Psoas muscle (tissue), 8 donors: ENCODE measurements around the gene RNF111. TPM values are rescaled to one million over a fixed set of nuclear protein-coding genes. Genes with fewer than 3 reads are reported as not detected.

Source experiments
- ATAC-seq, 4 donors: fragments of 200-7000 bp; cut with Tn5 transposase; one replicate each; pipeline ENCODE4 v1.9.1; 2020; ENCODE audit warnings: moderate library complexity in 3 of 4, mild to moderate bottlenecking in 2 of 4
- DNase-seq, 2 donors: peaks; one replicate each; pipeline ENCODE4 v3.0.0-alpha.2; 2020
- H3K27ac ChIP-seq: fragments of 200-600 bp; one replicate; pipeline ENCODE4 v1.8.0; 2022
- H3K27me3 ChIP-seq, 3 donors: fragments of 200-600 bp in 1 of 3; one replicate each; pipeline versions ENCODE4 v1.6.1 to v1.8.0; 2013 to 2022; ENCODE audit warnings: low read length in 2 of 3, mild to moderate bottlenecking in 2 of 3, moderate library complexity in 1 of 3; ENCODE audit not compliant: insufficient read depth in 3 of 3
- H3K36me3 ChIP-seq, 2 donors: fragments of 200-600 bp in 1 of 2; one replicate each; pipeline versions ENCODE4 v1.6.1 to v1.8.0; 2013 to 2022; ENCODE audit warnings: low read depth in 1 of 2, mild to moderate bottlenecking in 1 of 2, moderate library complexity in 1 of 2; ENCODE audit not compliant: insufficient read depth in 1 of 2
- H3K4me1 ChIP-seq: fragments of 200-600 bp; one replicate; pipeline ENCODE4 v1.8.0; 2022
- H3K4me3 ChIP-seq: fragments of 200-600 bp; one replicate; pipeline ENCODE4 v1.8.0; 2022; ENCODE audit warnings: mild to moderate bottlenecking
- H3K9me3 ChIP-seq: fragments of 200-600 bp; one replicate; pipeline ENCODE4 v1.8.0; 2022
- CTCF ChIP-seq: fragments of 200-600 bp; IDR thresholded peaks from one replicate; pipeline ENCODE4 v1.8.0; 2022; ENCODE audit warnings: antibody characterized with exemption
- WGBS, 3 donors: extraction: QIAGEN DNeasy Blood & Tissue Kit; methylation state at CpG; one replicate each; pipeline versions ENCODE4 v1.1.6 to v1.1.7; 2013; 5-methylcytosine and 5-hydroxymethylcytosine counted together
- intact Hi-C, 2 donors: fragments of 100-400 bp; cut with DNase I; formaldehyde crosslinking; loops; one replicate each; pipeline versions ENCODE4 v1.11.0 to v1.14.2; 2022
- polyA plus RNA-seq, 3 donors: library from polyadenylated mRNA; stranded (reverse); fragments of 200-250 nt; gene quantifications; one replicate each; pipeline ENCODE4 v1.2.3, GENCODE V29; 2013
- total RNA-seq, 4 donors: library from RNA; stranded (reverse); fragmentation: NEBNext Ultra II Directional in 2 of 4; extraction: Animal tissue kit (Norgen Biotek cat#: 25700) in 2 of 4; gene quantifications; one replicate each; pipeline versions ENCODE4 v1.2.1 to v1.2.4, GENCODE V29; 2021 to 2023
- donor health status: healthy with polysubstance abuse.
- donor health status: DM: no; HTN: no; CAD: no; lungs with moderate emphysema.
- donor health status: Bipolar disorder and iron deficiency.
- donor health status: healthy.
- donor health status: DM: yes; HTN: yes; CAD: no.
- donor health status: DM: no; HTN: no; CAD: no.
- donor health status: DM: no; HTN: no; CAD: no.
- donor health status: DM: yes; HTN: yes; CAD: no.

Gene RNF111
- total and polyA plus RNA-seq, 7 donors: 8.3 to 26.9 (median 18.3) TPM

GRCh38 chr15:59104912-59105732 is 117.7 kb downstream of the RNF111 start, which contains the start of gene CCNB2:
Gene CCNB2 (plus strand): TSS chr15:59105146. CDS start chr15:59105269, 123 bp downstream.
- DNase-seq: peak; percentile 81 to 90
- H3K36me3 ChIP-seq: peaks cover 0 to 3% of the 10 kb centered on the region in 2 donors
- no peaks in the 10 kb centered on the region for H3K27me3 ChIP-seq
- peak within 1 kb of the TSS; percentile 69 for H3K4me3 ChIP-seq
- H3K4me1 ChIP-seq: no peaks in the 10 kb centered on the region
- intact Hi-C loops: no loop called here
- H3K9me3 ChIP-seq: no peaks in the 10 kb centered on the region
- peak within 1 kb of the TSS; percentile 48 for H3K27ac ChIP-seq
- ATAC-seq: peak; percentile 98 to 100 (median 100)
- TF ChIP-seq CTCF: no peak
- WGBS, 3 donors: 0 to 1% (median 0%) methylated on average over 56 to 57 of the region's 57 CpGs

GRCh38 chr15:59105854-59106253 is 118.4 kb downstream of the RNF111 start:
- ATAC-seq (no peak), DNase-seq (no peak)
- H3K4me1 ChIP-seq: no peaks in the 10 kb centered on the region
- H3K36me3 ChIP-seq: no peaks in the 10 kb centered on the region
- no peak for TF ChIP-seq CTCF
- no peaks in the 10 kb centered on the region for H3K27me3 ChIP-seq
- intact Hi-C loops: no loop called here
- H3K27ac ChIP-seq: no peak overlapping the region
- H3K4me3 ChIP-seq: peak overlapping the region; percentile 69
- 35 to 44% (median 37%) methylated on average over 2 of the region's 2 CpGs for WGBS, 3 donors
- H3K9me3 ChIP-seq: no peaks in the 10 kb centered on the region

- no peaks in the 10 kb centered on the region for H3K27me3 ChIP-seq
Measured at GRCh38 chr15:59111251-59111650, 123.8 kb downstream of the RNF111 start.

GRCh38 chr15:59115047-59115446 is 127.6 kb downstream of the RNF111 start:
- Histone ChIP-seq H3K4me3 (no peak overlapping the region), H3K4me1 (peaks cover 4% of the 10 kb centered on the region), H3K36me3 (no peaks in the 10 kb centered on the region), H3K27ac (no peak overlapping the region), H3K9me3 (no peaks in the 10 kb centered on the region), H3K27me3 (no peaks in the 10 kb centered on the region)
- no peak for TF ChIP-seq CTCF
- no peak for DNase-seq
- intact Hi-C loops: no loop called here
- no peak for ATAC-seq
- 60 to 69% (median 62%) methylated on average over 2 of the region's 2 CpGs for WGBS, 3 donors

More at GRCh38 chr15:59111251-59111650, 123.8 kb downstream of the RNF111 start:
- Histone ChIP-seq H3K4me3 (no peak overlapping the region), H3K4me1 (peaks cover under 1% of the 10 kb centered on the region), H3K27ac (no peak overlapping the region), H3K9me3 (no peaks in the 10 kb centered on the region), H3K36me3 (no peaks in the 10 kb centered on the region)
- DNase-seq (no peak), ATAC-seq (no peak)
- WGBS, 3 donors: 87 to 90% (median 90%) methylated on average over 4 of the region's 4 CpGs
- intact Hi-C loops: no loop called here
- TF ChIP-seq CTCF: no peak
